ENCODE measurements around the gene DNLZ.
"Not testable (repeated sequence)": the region's sequence is repeated elsewhere in the genome, so short reads cannot be mapped to it uniquely, and the experiment has no call there.

DNLZ gene

DNA sequence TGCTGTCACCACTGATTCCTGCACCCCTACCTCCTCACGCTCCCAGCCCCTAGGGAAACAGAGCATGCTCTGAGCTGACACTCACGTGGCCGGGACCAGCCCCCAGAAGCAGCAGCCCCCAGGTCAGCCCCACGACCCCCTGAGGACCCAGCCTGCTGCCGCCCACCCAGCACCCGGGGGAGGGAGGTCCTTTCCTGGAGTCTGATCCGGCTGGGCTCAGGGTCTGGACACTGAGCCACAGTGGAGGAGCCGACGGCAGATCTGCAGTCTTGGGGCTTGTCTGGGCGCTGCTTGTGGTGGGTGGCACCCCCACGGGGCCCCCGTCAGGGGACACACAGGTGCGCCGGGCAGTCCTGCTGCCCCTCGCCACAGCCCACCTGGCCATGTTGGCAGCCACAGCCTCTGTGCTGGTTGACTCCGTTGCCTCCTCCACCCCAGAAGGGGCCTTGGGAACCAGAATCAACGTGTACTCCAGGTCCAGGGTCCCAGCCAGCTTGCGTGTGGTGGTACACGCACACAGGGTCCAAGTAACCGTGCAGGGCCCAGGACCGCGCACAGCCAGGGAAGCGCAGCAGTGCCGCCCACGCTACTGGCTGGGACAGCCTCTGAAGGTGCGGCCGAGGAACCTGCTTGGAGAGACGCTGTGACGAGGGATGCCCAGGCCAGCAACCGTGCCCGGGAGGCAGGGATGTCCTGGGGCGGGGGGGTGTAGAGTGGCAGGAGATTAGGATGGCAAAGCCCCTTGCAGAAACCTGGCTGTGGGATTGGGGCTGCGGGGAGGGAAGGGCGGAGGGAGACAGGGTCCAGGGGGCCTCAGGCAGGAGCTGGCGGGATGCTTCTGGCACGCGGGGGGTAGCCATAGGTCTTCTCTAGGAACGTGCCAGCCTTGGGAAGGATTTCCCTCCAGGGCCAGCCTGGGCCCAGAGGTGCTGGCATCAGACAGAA lies 3.5 kb downstream of the DNLZ start:
- DNase-seq (ENCODE audit: low read depth), result no peak

- no peak for DNase-seq (ENCODE audit: low read depth)
Observed at GRCh38 chr9:136358888-136359287, 4.7 kb downstream of the DNLZ start.

DNA sequence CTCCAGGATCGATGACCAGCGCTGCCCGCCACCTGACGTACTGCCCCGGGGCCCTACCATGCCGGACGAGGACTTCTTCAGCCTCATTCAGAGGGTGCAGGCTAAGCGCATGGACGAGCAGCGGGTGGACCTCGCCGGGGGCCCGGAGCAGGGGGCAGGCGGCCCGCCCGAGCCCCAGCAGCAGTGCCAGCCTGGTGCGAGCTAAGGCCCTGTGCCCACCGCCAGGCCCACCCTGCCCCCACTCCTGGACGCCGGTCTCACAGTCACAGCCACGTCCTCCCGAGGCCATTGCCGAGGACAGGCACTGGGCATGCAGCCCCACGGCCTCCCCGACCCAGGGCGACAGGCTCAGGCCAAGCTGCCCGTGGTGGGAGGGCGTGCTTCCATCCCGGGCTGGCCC lies 5.5 kb downstream of the DNLZ start:
- no peak for DNase-seq (ENCODE audit: low read depth)

- DNase-seq (ENCODE audit: low read depth), result no peak
Observed at GRCh38 chr9:136357202-136357725, 6.3 kb downstream of the DNLZ start.

DNA sequence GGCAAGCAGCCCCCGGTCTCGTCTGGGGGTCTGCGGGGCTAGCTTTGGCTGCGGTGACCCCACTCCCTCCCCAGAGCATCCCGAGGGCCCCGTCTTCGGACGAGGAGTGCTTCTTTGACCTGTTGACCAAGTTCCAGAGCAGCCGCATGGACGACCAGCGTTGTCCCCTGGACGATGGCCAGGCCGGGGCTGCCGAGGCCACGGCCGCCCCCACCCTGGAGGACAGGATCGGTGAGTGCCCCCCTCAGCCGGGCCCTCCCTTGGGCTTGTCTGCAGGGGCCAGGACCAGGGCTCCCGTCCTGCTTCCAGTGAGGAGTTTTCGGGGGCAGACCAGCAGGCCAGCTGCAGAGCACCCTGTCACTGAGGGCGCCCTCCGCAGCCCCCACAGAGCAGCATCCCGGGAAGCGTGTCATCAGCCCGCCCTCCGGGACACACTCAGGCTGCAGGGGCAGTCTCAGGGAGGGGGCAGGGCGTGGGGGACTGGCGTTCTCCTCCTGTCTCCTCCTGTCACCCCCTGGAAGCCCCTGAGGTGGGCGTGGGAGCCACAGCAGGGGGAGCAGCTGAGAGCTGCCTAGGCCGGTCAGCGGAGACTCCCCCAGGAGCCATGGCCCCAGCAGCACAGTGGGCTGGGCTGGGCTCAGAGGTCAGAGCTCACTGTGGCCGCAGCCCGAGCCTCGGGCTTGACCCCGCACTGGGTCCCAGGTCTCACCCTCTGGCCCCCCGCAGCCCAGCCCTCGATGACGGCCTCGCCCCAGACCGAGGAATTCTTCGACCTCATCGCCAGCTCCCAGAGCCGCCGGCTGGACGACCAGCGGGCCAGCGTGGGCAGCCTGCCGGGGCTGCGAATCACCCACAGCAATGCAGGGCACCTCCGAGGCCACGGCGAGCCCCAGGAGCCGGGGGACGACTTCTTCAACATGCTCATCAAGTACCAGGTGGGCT lies 7.7 kb downstream of the DNLZ start:
- no peak for DNase-seq (ENCODE audit: low read depth)

DNA sequence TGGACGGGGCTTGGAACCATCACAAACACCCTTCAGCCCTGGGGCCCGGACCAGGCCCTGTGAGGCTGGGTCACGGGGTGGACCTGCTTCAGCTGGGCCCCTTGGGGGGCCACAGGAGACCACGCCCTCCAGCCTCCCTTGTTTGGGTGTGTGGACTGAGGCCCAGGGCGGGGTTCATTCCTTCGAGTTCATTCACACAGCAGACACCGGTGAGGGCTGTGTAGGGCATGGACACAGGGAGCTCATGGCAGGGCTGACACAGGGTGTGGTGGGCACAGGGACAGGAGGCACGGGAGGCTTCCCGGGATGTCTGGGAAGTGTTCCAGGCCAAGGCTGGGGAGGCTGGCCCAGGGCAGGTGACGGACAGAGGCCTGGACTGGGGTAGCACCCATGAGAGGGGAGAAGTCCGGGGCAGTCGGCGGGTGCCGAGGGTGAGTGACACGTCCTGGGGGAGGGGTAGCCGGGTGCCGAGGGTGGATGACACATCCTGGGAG lies 8.9 kb downstream of the DNLZ start:
- DNase-seq (ENCODE audit: low read depth), result no peak

DNA sequence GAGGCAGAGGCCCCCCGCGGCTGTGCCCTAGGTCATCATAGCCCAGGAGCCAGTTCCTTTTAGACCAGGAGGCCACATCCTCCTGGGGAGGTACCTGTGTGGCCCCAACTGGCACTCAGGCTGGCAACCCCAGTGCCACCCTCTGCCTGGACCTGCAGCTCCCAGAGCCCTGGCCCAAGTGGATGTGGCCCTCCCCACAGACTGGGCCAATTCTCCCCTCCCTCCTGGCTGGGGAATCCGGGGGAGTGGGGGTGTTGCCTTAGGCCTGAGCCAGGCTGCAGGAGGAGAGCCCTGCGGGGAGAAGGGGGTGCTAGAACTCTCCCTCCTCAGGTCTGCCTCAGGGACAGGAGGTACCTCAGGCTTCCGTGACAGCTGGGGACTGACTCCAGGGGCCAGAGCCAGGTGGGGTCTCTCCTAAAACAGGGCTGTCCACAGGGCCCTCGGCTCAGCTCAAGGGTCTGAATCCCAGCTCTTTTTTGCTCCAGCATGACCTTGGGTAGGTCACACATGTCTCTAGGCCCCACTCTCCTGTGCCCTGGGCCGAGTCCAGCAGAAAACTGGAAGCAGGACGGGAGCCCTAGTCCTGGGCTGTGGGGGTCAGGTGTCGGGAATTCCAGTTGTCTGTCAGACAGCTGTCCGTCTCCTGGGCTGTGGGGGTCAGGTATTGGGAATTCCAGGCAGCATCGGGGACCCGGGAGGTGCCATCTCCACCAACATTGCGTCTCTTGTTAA lies 9.6 kb downstream of the DNLZ start:
- no peak for DNase-seq (ENCODE audit: low read depth)

GRCh38 chr9:136353088-136353487 lies 10.5 kb downstream of the DNLZ start:
- no peak for DNase-seq (ENCODE audit: low read depth)

- no peak for DNase-seq (ENCODE audit: low read depth)
Observed at GRCh38 chr9:136352682-136353081, 10.9 kb downstream of the DNLZ start.

GRCh38 chr9:136351868-136352267 lies 11.7 kb downstream of the DNLZ start:
- DNase-seq (ENCODE audit: low read depth), result not testable (repeated sequence)

GRCh38 chr9:136351252-136351800 lies 12.2 kb downstream of the DNLZ start:
- no peak for DNase-seq (ENCODE audit: low read depth)

- no peak for DNase-seq (ENCODE audit: low read depth)
Observed at GRCh38 chr9:136349546-136349945, 14.0 kb downstream of the DNLZ start.

DNA sequence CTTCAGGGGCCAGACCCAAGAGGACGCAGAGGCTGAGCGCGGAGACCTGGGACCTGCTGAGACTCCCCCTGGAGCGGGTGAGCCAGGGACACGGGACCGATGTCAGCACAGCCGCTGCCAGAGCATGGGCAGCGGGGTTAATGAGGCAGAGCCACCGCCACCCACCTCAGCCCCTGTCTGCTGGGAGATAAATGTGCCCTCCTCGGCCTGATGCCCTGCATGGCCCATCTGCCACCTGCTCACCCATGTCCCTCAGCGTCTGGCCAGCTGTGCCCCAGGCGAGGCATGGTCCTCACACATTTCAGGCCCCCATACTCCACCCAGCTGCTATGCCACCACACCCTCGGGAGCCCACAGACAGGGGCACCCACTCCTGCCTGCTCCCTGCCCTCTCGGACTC lies 14.9 kb downstream of the DNLZ start:
- no peak for DNase-seq (ENCODE audit: low read depth)

- no peak for DNase-seq (ENCODE audit: low read depth)
Observed at GRCh38 chr9:136347472-136348256, 15.9 kb downstream of the DNLZ start.

DNA sequence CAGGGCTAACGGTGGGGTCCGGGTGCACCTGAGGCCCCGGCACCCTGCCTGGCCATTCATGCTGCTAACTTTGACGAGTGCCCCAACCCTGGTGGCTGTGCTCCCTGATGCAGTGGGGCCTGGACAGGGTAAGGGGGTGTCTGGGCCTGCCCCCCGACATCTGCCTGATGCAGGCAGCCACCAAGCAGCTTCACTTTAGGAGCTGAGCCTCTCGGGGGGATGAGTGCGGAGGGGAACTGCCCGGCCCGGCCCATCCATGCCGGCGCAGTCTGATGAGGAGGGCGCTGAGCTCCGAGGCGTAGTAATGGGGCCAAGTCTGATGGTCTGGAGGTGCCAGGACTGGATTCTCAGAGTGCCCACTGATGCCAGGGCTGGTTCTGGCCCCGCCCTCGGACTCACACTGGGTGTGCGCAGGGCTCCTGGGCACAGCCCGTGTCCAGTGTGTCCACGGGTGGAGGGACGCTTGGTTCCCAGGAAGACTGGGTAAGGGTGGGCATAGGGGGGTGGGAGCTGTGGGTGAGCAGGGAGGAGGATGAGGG lies 16.5 kb downstream of the DNLZ start:
- no peak for DNase-seq (ENCODE audit: low read depth)

- no peak for DNase-seq (ENCODE audit: low read depth)
Observed at GRCh38 chr9:136346157-136346481, 17.4 kb downstream of the DNLZ start.

GRCh38 chr9:136345281-136346156 lies 18.0 kb downstream of the DNLZ start:
- DNase-seq (ENCODE audit: low read depth), result no peak

DNA sequence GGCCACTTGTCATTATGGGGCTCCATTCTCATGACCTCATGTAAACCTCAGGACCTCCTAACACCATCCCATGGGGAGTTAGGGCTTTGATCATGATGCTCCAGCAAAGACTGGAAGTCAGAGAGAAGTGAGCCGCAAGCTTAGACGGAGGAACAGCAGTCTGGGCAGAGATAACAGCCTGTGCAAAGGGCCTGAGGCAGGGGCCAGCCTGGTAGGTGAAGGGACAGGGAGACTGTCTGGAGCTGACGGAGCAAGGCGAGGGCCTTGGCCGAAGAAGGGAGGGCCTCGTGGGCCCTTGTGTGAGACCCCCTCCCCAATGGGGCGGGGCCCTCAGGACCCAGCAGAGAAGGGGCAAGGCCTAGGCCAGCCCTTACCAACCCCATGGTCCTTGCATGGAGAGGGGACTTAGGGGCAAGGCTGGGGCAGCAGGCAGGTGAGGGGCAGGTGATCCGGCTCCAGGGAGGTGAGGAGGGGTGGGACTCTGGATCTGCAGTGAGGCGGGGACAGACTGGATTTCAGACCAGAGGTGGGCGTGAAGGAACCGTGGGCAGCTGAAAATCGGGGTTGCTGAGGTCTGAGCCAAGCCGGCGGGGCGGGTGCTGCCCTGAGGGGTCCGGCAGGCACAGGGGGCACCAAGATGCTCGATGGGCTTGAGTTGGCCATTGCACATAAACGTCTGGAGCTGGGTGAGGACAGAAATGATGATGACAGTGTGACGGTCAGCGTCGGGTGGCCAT lies 18.8 kb downstream of the DNLZ start:
- no peak for DNase-seq (ENCODE audit: low read depth)

GRCh38 chr9:136343884-136344269 lies 19.7 kb downstream of the DNLZ start:
- no peak for DNase-seq (ENCODE audit: low read depth)
